ENCODE measurements around the gene CHRM1.
"Not testable (repeated sequence)": the region's sequence is repeated elsewhere in the genome, so short reads cannot be mapped to it uniquely, and the experiment has no call there.

Gene CHRM1

DNA sequence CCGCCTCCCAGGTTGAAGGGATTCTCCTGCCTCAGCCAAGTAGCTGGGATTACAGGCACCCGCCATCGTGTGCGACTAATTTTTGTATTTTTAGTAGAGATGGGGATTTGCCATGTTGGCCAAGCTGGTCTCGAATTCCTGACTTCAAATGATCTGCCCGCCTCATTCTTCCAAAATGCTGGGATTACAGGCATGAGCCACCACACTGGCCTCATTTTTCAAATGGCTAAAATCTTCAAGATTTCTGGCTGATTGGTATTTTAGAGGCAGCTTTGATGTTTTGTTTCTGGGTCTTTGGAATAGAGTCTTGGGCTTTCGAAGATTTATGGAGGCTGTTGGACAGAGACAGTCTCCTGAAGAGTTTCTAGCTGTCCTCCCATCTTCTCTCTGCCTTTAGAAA, 46.3 kb downstream of the CHRM1 start:
- DNase-seq, result no peak

DNA sequence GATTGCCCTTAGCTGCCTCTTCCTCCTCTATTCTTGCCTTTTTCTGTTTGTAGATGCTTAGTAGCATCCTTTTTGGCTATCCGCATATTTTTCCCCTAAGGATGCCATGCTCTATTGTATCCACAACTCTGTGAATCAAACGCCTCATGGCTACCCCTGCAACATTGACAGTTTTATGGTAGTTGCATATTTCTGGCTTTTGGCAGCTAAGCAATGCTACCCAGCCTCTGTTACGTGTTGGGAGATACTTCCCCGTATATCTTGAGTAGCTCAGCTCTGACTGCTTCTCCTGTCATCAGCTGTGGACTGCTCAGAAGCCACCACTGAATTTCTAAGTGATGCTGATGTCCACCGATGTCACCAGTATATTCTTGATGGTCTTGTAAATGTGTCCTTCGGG, 55.5 kb downstream of the CHRM1 start:
- DNase-seq, result no peak

DNA sequence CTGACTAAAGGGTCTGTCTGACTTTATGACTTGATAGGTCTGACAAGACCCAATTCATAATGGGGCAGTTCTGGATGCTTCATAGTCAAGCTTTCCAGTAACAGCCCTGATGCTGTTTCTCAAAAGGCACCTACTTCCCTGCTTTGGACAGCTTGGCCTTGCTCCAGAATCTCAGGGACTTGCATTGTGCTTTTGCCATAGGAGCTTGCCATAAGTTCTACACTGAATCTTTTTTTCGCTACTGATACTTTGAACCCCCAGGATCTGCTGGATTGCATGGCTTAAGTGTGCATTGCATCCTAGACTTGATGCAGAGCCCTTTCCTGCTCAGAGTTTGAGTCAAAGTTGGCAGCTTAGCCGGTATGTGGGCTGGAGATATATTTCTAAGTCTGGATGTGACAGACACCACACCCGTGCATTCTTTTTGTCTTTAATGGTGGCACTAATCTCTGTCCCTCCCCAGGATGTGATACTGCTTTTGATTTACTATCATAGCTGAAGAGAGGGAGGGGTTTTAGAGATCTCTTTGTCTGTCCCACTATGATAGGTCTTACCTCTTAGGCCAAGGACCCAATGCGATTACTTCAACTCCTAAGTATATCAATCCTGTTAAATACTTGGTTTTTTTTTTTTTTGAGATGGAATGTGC, 57.4 kb downstream of the CHRM1 start:
- DNase-seq, result no peak

DNA sequence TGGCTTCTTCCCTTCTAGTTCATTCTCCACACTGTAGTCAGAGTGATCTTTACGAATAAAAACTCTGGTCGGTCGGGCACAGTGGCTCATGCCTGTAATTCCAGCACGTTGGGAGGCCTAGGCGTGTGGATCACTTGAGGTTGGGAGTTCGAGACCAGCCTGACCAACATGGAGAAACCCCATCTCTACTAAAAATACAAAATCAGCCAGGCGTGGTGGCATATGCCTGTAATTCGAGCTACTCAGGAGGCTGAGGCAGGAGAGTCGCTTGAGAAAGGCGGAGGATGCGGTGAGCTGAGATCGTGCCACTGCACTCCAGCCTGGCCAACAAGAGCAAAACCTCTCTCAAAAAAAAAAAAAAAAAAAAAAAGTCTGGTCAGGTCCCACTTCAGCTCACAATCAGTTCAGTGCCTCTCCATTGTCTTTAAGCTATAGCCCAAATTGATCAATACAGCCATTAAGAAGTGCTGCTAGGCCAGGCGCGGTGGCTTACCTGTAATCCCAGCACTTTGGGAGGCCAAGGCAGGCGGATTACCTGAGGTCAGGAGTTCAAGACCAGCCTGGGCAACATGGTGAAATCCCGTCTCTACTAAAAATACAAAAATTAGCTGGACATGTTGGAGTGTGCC, 59.5 kb downstream of the CHRM1 start:
- DNase-seq, result not testable (repeated sequence)

DNA sequence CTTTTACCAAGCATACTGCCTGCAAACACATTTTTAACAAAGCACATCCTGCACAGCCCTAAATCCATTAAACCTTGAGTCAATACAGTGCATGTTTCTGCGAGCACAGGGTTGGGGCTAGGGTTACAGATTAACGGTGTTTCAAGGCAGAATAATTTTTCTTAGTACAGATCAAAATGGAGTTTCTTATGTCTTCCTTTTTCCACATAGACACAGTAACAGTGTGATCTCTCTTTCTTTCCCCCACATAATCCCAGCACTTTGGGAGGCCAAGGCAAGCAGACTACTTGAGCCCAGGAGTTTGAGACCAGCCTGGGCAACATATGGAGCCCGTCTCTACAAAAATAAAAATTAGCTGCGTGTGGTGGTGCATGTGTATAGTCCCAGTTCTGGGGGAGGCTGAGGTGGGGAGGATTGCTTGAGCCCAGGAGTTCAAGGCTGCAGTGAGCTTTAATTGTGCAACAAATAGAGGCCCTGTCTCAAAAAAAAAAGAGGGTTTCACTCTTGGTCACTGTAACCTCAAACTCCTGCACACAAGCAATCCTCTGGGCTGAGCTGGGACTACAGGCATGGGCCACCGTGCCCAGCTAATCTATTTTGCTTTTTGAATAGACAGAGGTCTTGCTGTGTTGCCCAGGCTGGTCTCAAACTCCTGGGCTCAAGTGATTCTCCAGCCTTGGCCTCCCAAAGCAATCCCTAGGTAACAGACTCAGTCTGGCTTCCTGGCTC, 60.2 kb downstream of the CHRM1 start:
- no peak for DNase-seq

DNA sequence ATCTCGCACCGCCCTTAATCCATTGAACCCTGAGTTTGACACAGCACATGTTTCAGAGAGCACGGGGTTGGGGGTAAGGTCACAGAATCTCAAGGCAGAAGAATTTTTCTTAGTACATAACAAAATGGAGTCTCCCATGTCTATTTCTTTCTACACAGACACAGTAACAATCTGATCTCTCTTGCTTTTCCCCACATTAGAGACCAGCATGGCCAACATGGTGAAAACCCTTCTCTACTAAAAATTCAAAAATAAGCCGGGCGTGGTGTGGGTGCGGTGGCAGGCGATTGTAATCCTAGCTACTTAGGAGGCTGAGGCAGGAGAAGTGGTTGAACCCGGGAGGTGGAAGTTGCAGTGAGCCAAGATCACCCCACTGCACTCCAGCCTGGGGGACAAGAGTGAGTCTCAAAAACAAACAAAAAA, 61.9 kb downstream of the CHRM1 start:
- DNase-seq, result not testable (repeated sequence)

Measured in stimulated activated naive CD4-positive, alpha-beta T cell treated with Interleukin-2 at 50 U/mL for 16 hours (primary cell).